GM18511 (cell line): ENCODE data around the gene ARMC10.
A peak's percentile ranks its signal among the peaks of the same experiment; 100 is the strongest.
"Not testable (repeated sequence)": the region's sequence is repeated elsewhere in the genome, so short reads cannot be mapped to it uniquely, and the experiment has no call there.

Experiments
- ATAC-seq: cut with Tn5 transposase; IDR thresholded peaks from one replicate; pipeline ENCODE4 v1.9.1; 2021; ENCODE audit warnings: mild to moderate bottlenecking, moderate library complexity; ENCODE audit not compliant: unreplicated experiment

ARMC10 gene

GRCh38 chr7:103074519-103075336, at the start of gene ARMC10, which contains the start of gene FBXL13:
ARMC10 (plus strand) TSS chr7:103075140; CDS start chr7:103075273, 133 bp downstream.
FBXL13 (minus strand) TSS chr7:103074796.
- peak; percentile 92 for ATAC-seq

- no peak for ATAC-seq
Measured at GRCh38 chr7:103025341-103025740, 49.6 kb upstream of the ARMC10 start.

GRCh38 chr7:103031024-103031423, 43.9 kb upstream of the ARMC10 start:
- ATAC-seq = no peak

- ATAC-seq = no peak
Measured at GRCh38 chr7:103031781-103032180, 43.2 kb upstream of the ARMC10 start.

- ATAC-seq = not testable (repeated sequence)
Measured at GRCh38 chr7:103034318-103034717, 40.6 kb upstream of the ARMC10 start.

- no peak for ATAC-seq
Measured at GRCh38 chr7:103037476-103037822, 37.5 kb upstream of the ARMC10 start.

- not testable (repeated sequence) for ATAC-seq
Measured at GRCh38 chr7:103037823-103038739, 36.9 kb upstream of the ARMC10 start.

GRCh38 chr7:103041815-103042214, 33.1 kb upstream of the ARMC10 start:
- ATAC-seq = not testable (repeated sequence)

GRCh38 chr7:103048833-103049232, 26.1 kb upstream of the ARMC10 start:
- no peak for ATAC-seq

- ATAC-seq = no peak
Measured at GRCh38 chr7:103051519-103051918, 23.4 kb upstream of the ARMC10 start.

GRCh38 chr7:103056006-103056405, 18.9 kb upstream of the ARMC10 start:
- ATAC-seq = not testable (repeated sequence)

- ATAC-seq = no peak
Measured at GRCh38 chr7:103058122-103058521, 16.8 kb upstream of the ARMC10 start.

GRCh38 chr7:103059471-103059870, 15.5 kb upstream of the ARMC10 start:
- no peak for ATAC-seq

GRCh38 chr7:103063895-103064294, 11.0 kb upstream of the ARMC10 start:
- ATAC-seq = no peak

- ATAC-seq = peak; percentile 49
Measured at GRCh38 chr7:103065667-103066066, 9.3 kb upstream of the ARMC10 start.

GRCh38 chr7:103068414-103069403, 6.2 kb upstream of the ARMC10 start:
- ATAC-seq = no peak

GRCh38 chr7:103071000-103071399, 3.9 kb upstream of the ARMC10 start:
- ATAC-seq = no peak

GRCh38 chr7:103073989-103074518, 886 bp upstream of the ARMC10 start:
- ATAC-seq = no peak

- peak; percentile 57 for ATAC-seq
Measured at GRCh38 chr7:103075337-103075918, 488 bp downstream of the ARMC10 start.

GRCh38 chr7:103076764-103077163, 1.8 kb downstream of the ARMC10 start:
- no peak for ATAC-seq
